Subcutaneous abdominal adipose tissue (tissue), 5 donors: ENCODE results near the gene LBH.

Source experiments
- H3K27ac ChIP-seq: one replicate; pipeline ENCODE4 v1.7.0; 2013; ENCODE audit warnings: low read depth, mild to moderate bottlenecking, inconsistent platforms, low read length, moderate library complexity
- H3K27me3 ChIP-seq, 5 donors: one replicate each; pipeline ENCODE4 v1.7.0; 2013; ENCODE audit warnings: low read length in 5 of 5, inconsistent platforms in 1 of 5; ENCODE audit not compliant: control insufficient read depth in 5 of 5, insufficient read depth in 4 of 5
- H3K36me3 ChIP-seq, 5 donors: one replicate each; pipeline ENCODE4 v1.7.0; 2013; ENCODE audit warnings: low read length in 5 of 5; ENCODE audit not compliant: control insufficient read depth in 5 of 5, insufficient read depth in 5 of 5
- H3K4me1 ChIP-seq, 5 donors: one replicate each; pipeline ENCODE4 v1.7.0; 2013; ENCODE audit warnings: low read length in 5 of 5, mild to moderate bottlenecking in 3 of 5, moderate library complexity in 1 of 5; ENCODE audit not compliant: control insufficient read depth in 5 of 5, insufficient read depth in 5 of 5
- H3K4me3 ChIP-seq, 5 donors: one replicate each; pipeline ENCODE4 v1.7.0; 2013; ENCODE audit warnings: low read length in 5 of 5, low read depth in 1 of 5
- H3K9ac ChIP-seq, 5 donors: one replicate each; pipeline ENCODE4 v1.7.0; 2013; ENCODE audit warnings: low read length in 5 of 5, mild to moderate bottlenecking in 4 of 5, moderate library complexity in 3 of 5
- H3K9me3 ChIP-seq, 5 donors: one replicate each; pipeline ENCODE4 v1.7.0; 2013; ENCODE audit warnings: low read length in 5 of 5; ENCODE audit not compliant: control insufficient read depth in 5 of 5
- donor health status: healthy.
- donor health status: healthy.
- donor health status: healthy.
- donor health status: healthy.
- donor health status: healthy.

Gene LBH

GRCh38 chr2:30223413-30223874, 7.9 kb upstream of the LBH start:
- H3K4me1 ChIP-seq, result peaks cover 0 to 17% (median 12%) of the 10 kb centered on the region in 5 donors
- no peaks in the 10 kb centered on the region for H3K36me3 ChIP-seq
- no peaks in the 10 kb centered on the region for H3K9me3 ChIP-seq
- peaks cover 0 to 4% (median 0%) of the 10 kb centered on the region in 5 donors for H3K27me3 ChIP-seq
- H3K27ac ChIP-seq, result no peak overlapping the region
- no peak overlapping the region for H3K4me3 ChIP-seq
- no peak overlapping the region for H3K9ac ChIP-seq

- no peak overlapping the region for H3K27ac ChIP-seq
- H3K4me1 ChIP-seq, result peaks cover 0 to 17% (median 12%) of the 10 kb centered on the region in 5 donors
- no peaks in the 10 kb centered on the region for H3K36me3 ChIP-seq
- no peak overlapping the region for H3K4me3 ChIP-seq
- H3K27me3 ChIP-seq, result peaks cover 0 to 4% (median 0%) of the 10 kb centered on the region in 5 donors
- no peak overlapping the region for H3K9ac ChIP-seq
- no peaks in the 10 kb centered on the region for H3K9me3 ChIP-seq
Measured at GRCh38 chr2:30224151-30224550, 7.2 kb upstream of the LBH start.

GRCh38 chr2:30225131-30225762, 6.1 kb upstream of the LBH start:
- no peak overlapping the region for H3K27ac ChIP-seq
- no peaks in the 10 kb centered on the region for H3K36me3 ChIP-seq

GRCh38 chr2:30226144-30227032, 4.9 kb upstream of the LBH start:
- H3K4me3 ChIP-seq, result no peak overlapping the region
- no peak overlapping the region for H3K9ac ChIP-seq
- H3K4me1 ChIP-seq, result peaks cover 0 to 25% (median 20%) of the 10 kb centered on the region in 5 donors

More at GRCh38 chr2:30225131-30225762, 6.1 kb upstream of the LBH start:
- Histone ChIP-seq H3K4me1 (peaks cover 0 to 17% (median 12%) of the 10 kb centered on the region in 5 donors), H3K9ac (peak overlapping the region in 4 of 5 donors; percentile 4 to 57 (median 48)), H3K4me3 (peak overlapping the region; percentile 36 to 62 (median 58)), H3K27me3 (no peaks in the 10 kb centered on the region), H3K9me3 (no peaks in the 10 kb centered on the region)

GRCh38 chr2:30229596-30229995, 1.7 kb upstream of the LBH start:
- Histone ChIP-seq H3K27me3 (peaks cover 0 to 7% (median 2%) of the 10 kb centered on the region in 5 donors), H3K9ac (no peak overlapping the region), H3K9me3 (no peaks in the 10 kb centered on the region), H3K4me1 (peaks cover 0 to 56% (median 49%) of the 10 kb centered on the region in 5 donors), H3K36me3 (no peaks in the 10 kb centered on the region), H3K4me3 (no peak overlapping the region), H3K27ac (no peak overlapping the region)

More at GRCh38 chr2:30226144-30227032, 4.9 kb upstream of the LBH start:
- Histone ChIP-seq H3K36me3 (no peaks in the 10 kb centered on the region), H3K27me3 (peaks cover 0 to 5% (median 0%) of the 10 kb centered on the region in 5 donors), H3K27ac (no peak overlapping the region), H3K9me3 (no peaks in the 10 kb centered on the region)

- Histone ChIP-seq H3K9me3 (no peaks in the 10 kb centered on the region), H3K27me3 (peaks cover 0 to 10% (median 7%) of the 10 kb centered on the region in 5 donors), H3K4me1 (peaks cover 0 to 47% (median 40%) of the 10 kb centered on the region in 5 donors), H3K27ac (no peak overlapping the region), H3K4me3 (peak overlapping the region; percentile 29 to 79 (median 70)), H3K9ac (peak overlapping the region in 4 of 5 donors; percentile 44 to 75 (median 65)), H3K36me3 (no peaks in the 10 kb centered on the region)
Measured at GRCh38 chr2:30230497-30231211, 680 bp upstream of the LBH start.

GRCh38 chr2:30231996-30232800, 864 bp downstream of the LBH start:
- H3K27ac ChIP-seq, result peak overlapping the region; percentile 10
- peaks cover 0 to 8% (median 0%) of the 10 kb centered on the region in 5 donors for H3K36me3 ChIP-seq
- peak overlapping the region; percentile 65 to 79 (median 70) for H3K4me3 ChIP-seq
- H3K9ac ChIP-seq, result peak overlapping the region in 4 of 5 donors; percentile 10 to 66 (median 55)
- peaks cover 0 to 10% (median 7%) of the 10 kb centered on the region in 5 donors for H3K27me3 ChIP-seq
- H3K9me3 ChIP-seq, result peaks cover 0 to 3% (median 0%) of the 10 kb centered on the region in 5 donors
- peaks cover 0 to 41% (median 37%) of the 10 kb centered on the region in 5 donors for H3K4me1 ChIP-seq

- peaks cover 0 to 3% (median 0%) of the 10 kb centered on the region in 5 donors for H3K9me3 ChIP-seq
- H3K9ac ChIP-seq, result peak overlapping the region in 4 of 5 donors; percentile 10 to 66 (median 55)
- peaks cover 0 to 8% (median 0%) of the 10 kb centered on the region in 5 donors for H3K36me3 ChIP-seq
- no peak overlapping the region for H3K27ac ChIP-seq
- H3K4me3 ChIP-seq, result peak overlapping the region; percentile 65 to 79 (median 70)
- H3K27me3 ChIP-seq, result peaks cover 0 to 10% (median 7%) of the 10 kb centered on the region in 5 donors
- H3K4me1 ChIP-seq, result peaks cover 0 to 41% (median 37%) of the 10 kb centered on the region in 5 donors
Measured at GRCh38 chr2:30232801-30233130, 1.4 kb downstream of the LBH start.
